Measurements from ENCODE around the gene SLC22A31. TPM values are rescaled to one million over a fixed set of nuclear protein-coding genes. Genes with fewer than 3 reads are reported as not detected.

The SLC22A31 gene
- total RNA-seq, 1 donor from 2014 or later: not detected

DNA sequence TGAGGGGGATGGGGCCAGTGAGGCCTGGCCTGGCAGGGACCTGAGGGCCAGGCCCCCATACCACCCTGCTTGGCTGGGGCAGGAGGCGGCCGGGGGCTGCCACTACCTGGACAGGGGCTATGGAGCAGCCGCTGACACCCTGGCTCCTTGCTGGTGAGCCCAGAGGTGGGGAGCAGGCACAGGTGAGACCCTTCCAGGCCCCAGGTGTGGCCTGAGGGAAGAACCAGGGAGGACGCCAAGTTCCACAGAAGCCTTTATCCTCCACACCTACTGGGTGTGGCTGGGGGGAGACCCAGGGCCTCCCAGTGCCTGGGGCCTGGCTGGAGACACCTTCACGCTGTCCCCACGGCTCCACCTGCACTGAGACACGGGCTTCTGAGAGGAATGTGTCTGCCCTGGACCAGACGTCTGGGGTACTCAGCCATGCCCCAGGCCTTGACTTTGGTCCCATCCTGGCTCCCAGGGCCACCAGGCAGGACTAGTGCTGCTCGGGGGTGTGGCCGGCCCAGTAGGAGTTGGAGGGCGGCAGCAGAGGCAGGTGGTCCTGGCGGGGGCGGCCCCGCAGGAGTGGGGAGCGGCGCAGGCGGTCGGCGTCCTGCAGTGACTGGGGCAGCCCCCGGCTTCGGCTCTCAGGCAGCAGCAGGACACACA, 4.7 kb downstream of the SLC22A31 start:
- H4K20me1 ChIP-seq (ENCODE audit: low read depth): peaks cover 10% of the 10 kb centered on the region
- H3K9ac ChIP-seq: no peak overlapping the region
- no peak overlapping the region for H3K27ac ChIP-seq
- DNase-seq (ENCODE audit: low spot score): no peak
- Mint-ChIP-seq H3K4me1 (peaks cover 6% of the 10 kb centered on the region), H3K4me3 (no peak overlapping the region), H3K9me3 (no peaks in the 10 kb centered on the region), H3K27me3 (ENCODE audit: insufficient read depth, low read depth) (peaks cover 19% of the 10 kb centered on the region), H3K27ac (no peak overlapping the region), H3K36me3 (no peaks in the 10 kb centered on the region)
- TF ChIP-seq EZH2phosphoT487 (IDR thresholded peaks at IDR 0.05) (no peak), EZH2 (IDR thresholded peaks at IDR 0.05) (no peak)
- no peaks in the 10 kb centered on the region for H3K36me3 ChIP-seq
- H3K4me1 ChIP-seq: peaks cover 6% of the 10 kb centered on the region
- no peaks in the 10 kb centered on the region for H3K79me2 ChIP-seq (ENCODE audit: low read depth)
- no peak overlapping the region for H3K4me2 ChIP-seq
- peaks cover 85% of the 10 kb centered on the region for H3K27me3 ChIP-seq
- peaks cover 9% of the 10 kb centered on the region for H3F3A ChIP-seq (ENCODE audit: low read depth)
- no peak overlapping the region for H2AFZ ChIP-seq (replicated peaks)
- no peaks in the 10 kb centered on the region for H3K9me3 ChIP-seq (ENCODE audit: low read depth)
- no peak overlapping the region for H3K4me3 ChIP-seq

DNA sequence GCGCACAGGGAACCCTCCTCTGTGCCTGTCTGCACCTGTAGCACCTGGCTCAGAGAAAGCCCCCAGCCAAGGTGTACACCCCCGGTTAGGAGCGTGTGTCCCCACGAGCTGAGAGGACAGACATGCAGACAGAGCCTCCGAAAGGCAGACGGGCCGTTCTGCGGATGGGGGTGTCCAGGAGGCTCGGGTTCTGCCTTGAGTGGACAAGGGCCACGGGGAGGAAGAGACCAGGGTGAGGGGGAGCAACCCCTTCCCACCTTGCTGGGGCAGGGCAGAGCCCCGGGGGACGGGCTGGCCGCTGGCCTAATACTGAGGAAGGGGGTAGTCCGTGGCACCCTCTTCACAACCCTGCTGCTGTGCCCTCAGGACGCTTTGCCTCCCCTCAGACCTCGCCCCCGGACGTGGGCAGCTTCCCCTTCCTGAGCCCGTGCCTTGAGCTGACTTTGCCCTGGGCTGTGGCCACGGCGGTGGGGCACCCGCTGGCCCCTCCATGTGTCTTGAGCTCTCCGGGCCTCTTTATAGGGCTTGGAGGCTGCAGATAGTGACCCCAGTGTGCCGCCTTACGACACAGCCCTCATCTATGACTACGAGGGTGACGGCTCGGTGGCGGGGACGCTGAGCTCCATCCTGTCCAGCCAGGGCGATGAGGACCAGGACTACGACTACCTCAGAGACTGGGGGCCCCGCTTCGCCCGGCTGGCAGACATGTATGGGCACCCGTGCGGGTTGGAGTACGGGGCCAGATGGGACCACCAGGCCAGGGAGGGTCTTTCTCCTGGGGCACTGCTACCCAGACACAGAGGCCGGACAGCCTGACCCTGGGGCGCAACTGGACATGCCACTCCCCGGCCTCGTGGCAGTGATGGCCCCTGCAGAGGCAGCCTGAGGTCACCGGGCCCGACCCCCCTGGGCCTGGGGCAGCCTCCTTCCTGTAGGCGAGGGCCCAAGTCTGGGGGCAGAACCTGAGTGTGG, 5.7 kb downstream of the SLC22A31 start:
- no peaks in the 10 kb centered on the region for H3K9me3 ChIP-seq (ENCODE audit: low read depth)
- no peaks in the 10 kb centered on the region for H3K4me1 ChIP-seq
- no peak for DNase-seq (ENCODE audit: low spot score)
- Mint-ChIP-seq H3K4me1 (no peaks in the 10 kb centered on the region), H3K4me3 (no peak overlapping the region), H3K9me3 (no peaks in the 10 kb centered on the region), H3K27ac (no peak overlapping the region), H3K36me3 (no peaks in the 10 kb centered on the region), H3K27me3 (ENCODE audit: insufficient read depth, low read depth) (peaks cover 15% of the 10 kb centered on the region)
- TF ChIP-seq, protein P1, sequence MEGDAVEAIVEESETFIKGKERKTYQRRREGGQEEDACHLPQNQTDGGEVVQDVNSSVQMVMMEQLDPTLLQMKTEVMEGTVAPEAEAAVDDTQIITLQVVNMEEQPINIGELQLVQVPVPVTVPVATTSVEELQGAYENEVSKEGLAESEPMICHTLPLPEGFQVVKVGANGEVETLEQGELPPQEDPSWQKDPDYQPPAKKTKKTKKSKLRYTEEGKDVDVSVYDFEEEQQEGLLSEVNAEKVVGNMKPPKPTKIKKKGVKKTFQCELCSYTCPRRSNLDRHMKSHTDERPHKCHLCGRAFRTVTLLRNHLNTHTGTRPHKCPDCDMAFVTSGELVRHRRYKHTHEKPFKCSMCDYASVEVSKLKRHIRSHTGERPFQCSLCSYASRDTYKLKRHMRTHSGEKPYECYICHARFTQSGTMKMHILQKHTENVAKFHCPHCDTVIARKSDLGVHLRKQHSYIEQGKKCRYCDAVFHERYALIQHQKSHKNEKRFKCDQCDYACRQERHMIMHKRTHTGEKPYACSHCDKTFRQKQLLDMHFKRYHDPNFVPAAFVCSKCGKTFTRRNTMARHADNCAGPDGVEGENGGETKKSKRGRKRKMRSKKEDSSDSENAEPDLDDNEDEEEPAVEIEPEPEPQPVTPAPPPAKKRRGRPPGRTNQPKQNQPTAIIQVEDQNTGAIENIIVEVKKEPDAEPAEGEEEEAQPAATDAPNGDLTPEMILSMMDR (IDR thresholded peaks at IDR 0.05): no peak
- no peak for TF ChIP-seq EZH2 (IDR thresholded peaks at IDR 0.05)
- no peak for TF ChIP-seq EZH2phosphoT487 (IDR thresholded peaks at IDR 0.05)
- peaks cover 9% of the 10 kb centered on the region for H3F3A ChIP-seq (ENCODE audit: low read depth)
- H3K4me3 ChIP-seq: no peak overlapping the region
- H4K20me1 ChIP-seq (ENCODE audit: low read depth): peaks cover under 1% of the 10 kb centered on the region
- H3K36me3 ChIP-seq: no peaks in the 10 kb centered on the region
- H3K27me3 ChIP-seq: peaks cover 85% of the 10 kb centered on the region
- H3K9ac ChIP-seq: no peak overlapping the region
- no peak overlapping the region for H3K27ac ChIP-seq
- no peaks in the 10 kb centered on the region for H3K79me2 ChIP-seq (ENCODE audit: low read depth)
- no peak overlapping the region for H2AFZ ChIP-seq (replicated peaks)
- H3K4me2 ChIP-seq: no peak overlapping the region

DNA sequence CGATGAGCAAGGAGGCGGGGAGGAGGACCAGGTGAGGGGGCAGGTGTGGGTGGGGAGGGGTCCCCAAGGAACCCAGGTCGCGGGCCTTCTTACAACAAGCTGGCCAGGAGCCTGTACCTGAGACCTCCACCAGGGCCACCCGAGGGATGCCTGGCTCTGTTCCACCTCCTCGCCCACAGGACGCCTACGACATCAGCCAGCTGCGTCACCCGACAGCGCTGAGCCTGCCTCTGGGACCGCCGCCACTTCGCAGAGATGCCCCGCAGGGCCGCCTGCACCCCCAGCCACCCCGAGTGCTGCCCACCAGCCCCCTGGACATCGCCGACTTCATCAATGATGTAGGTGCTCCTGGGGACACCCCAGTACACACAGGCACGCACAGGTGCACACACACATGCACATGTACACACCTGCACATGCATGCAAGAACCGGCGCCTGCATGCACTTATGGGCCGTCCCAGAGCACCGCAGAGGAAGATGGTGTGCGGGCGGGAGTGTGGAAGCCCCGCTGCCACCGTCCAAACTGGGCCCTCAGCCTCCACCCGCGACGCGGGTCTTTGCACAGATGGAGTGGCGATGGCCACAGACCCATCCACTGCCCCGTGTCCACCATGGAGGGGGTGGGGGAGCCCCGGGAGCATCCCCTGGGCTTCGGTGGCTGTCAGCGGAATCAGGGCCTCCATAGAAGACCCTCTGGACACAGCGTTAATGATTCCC, 6.6 kb downstream of the SLC22A31 start:
- peak; percentile 14 for DNase-seq (ENCODE audit: low spot score)
- no peaks in the 10 kb centered on the region for H3K9me3 Mint-ChIP-seq
- no peak overlapping the region for H3K9ac ChIP-seq
- no peak overlapping the region for H3K27ac ChIP-seq
- TF ChIP-seq, protein P1 (IDR thresholded peaks at IDR 0.05): no peak
- no peak for TF ChIP-seq EZH2 (IDR thresholded peaks at IDR 0.05)
- TF ChIP-seq EZH2phosphoT487 (IDR thresholded peaks at IDR 0.05): no peak
- no peaks in the 10 kb centered on the region for H3K9me3 ChIP-seq (ENCODE audit: low read depth)
- H3K36me3 Mint-ChIP-seq: no peaks in the 10 kb centered on the region
- no peaks in the 10 kb centered on the region for H3K4me1 Mint-ChIP-seq
- no peak overlapping the region for H3K4me3 Mint-ChIP-seq
- H3K79me2 ChIP-seq (ENCODE audit: low read depth): no peaks in the 10 kb centered on the region
- H2AFZ ChIP-seq (replicated peaks): no peak overlapping the region
- no peaks in the 10 kb centered on the region for H3K36me3 ChIP-seq
- no peaks in the 10 kb centered on the region for H4K20me1 ChIP-seq (ENCODE audit: low read depth)
- no peaks in the 10 kb centered on the region for H3K4me1 ChIP-seq
- no peak overlapping the region for H3K4me3 ChIP-seq
- H3F3A ChIP-seq (ENCODE audit: low read depth): peaks cover 11% of the 10 kb centered on the region
- H3K4me2 ChIP-seq: no peak overlapping the region
- peaks cover 80% of the 10 kb centered on the region for H3K27me3 ChIP-seq
- H3K27me3 Mint-ChIP-seq (ENCODE audit: insufficient read depth, low read depth): peaks cover 23% of the 10 kb centered on the region
- no peak overlapping the region for H3K27ac Mint-ChIP-seq
